Subcutaneous abdominal adipose tissue (tissue), 5 donors: ENCODE data around the gene SLC41A3.

ENCODE experiments used
- H3K27ac ChIP-seq: one replicate; pipeline ENCODE4 v1.7.0; 2013; ENCODE audit warnings: low read depth, mild to moderate bottlenecking, inconsistent platforms, low read length, moderate library complexity
- H3K27me3 ChIP-seq, 5 donors: one replicate each; pipeline ENCODE4 v1.7.0; 2013; ENCODE audit warnings: low read length in 5 of 5, inconsistent platforms in 1 of 5; ENCODE audit not compliant: control insufficient read depth in 5 of 5, insufficient read depth in 4 of 5
- H3K36me3 ChIP-seq, 5 donors: one replicate each; pipeline ENCODE4 v1.7.0; 2013; ENCODE audit warnings: low read length in 5 of 5; ENCODE audit not compliant: control insufficient read depth in 5 of 5, insufficient read depth in 5 of 5
- H3K4me1 ChIP-seq, 5 donors: one replicate each; pipeline ENCODE4 v1.7.0; 2013; ENCODE audit warnings: low read length in 5 of 5, mild to moderate bottlenecking in 3 of 5, moderate library complexity in 1 of 5; ENCODE audit not compliant: control insufficient read depth in 5 of 5, insufficient read depth in 5 of 5
- H3K4me3 ChIP-seq, 5 donors: one replicate each; pipeline ENCODE4 v1.7.0; 2013; ENCODE audit warnings: low read length in 5 of 5, low read depth in 1 of 5
- H3K9ac ChIP-seq, 5 donors: one replicate each; pipeline ENCODE4 v1.7.0; 2013; ENCODE audit warnings: low read length in 5 of 5, mild to moderate bottlenecking in 4 of 5, moderate library complexity in 3 of 5
- H3K9me3 ChIP-seq, 5 donors: one replicate each; pipeline ENCODE4 v1.7.0; 2013; ENCODE audit warnings: low read length in 5 of 5; ENCODE audit not compliant: control insufficient read depth in 5 of 5
- donor health status: healthy.
- donor health status: healthy.
- donor health status: healthy.
- donor health status: healthy.
- donor health status: healthy.

Gene SLC41A3

DNA sequence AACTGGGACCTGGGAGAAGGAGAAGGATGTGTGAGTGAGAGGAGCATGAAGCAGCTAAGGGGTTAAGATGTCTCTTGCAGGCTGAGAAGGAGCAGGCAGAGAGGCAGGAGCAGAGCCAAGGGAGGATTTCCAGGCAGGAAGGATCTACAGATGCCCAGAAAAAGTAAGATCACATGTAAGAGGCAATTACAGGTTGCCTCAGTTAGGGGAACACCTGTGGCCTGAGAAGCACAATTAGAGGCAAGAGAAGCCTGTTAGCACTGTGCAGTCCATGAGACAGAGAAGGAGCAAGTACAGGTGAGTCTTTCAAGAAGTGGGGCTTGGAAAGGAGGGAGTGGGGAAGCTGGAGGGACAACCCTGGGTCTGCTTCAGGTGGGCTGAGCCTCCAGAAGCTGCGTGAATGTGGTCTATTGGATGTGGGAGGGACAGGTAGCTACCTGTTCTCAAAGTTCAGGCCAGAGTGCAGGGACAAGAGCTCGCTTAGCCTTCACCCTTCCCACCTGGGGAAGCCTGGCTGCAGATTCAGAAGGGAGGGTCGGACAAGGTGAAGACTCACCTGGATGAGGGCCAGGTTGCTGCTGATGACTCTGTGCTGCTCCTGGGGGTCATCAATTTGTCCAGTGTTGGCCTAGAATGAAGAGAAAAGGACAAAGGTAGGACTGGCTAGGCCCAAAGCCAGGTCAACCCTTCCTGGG lies 50.7 kb downstream of the SLC41A3 start:
- no peak overlapping the region for H3K27ac ChIP-seq
- peaks cover 0 to 26% (median 20%) of the 10 kb centered on the region in 5 donors for H3K36me3 ChIP-seq
- peaks cover 0 to 4% (median 2%) of the 10 kb centered on the region in 5 donors for H3K9me3 ChIP-seq
- H3K9ac ChIP-seq = no peak overlapping the region
- no peaks in the 10 kb centered on the region for H3K27me3 ChIP-seq
- H3K4me1 ChIP-seq = peaks cover 2 to 11% (median 8%) of the 10 kb centered on the region in 5 donors
- H3K4me3 ChIP-seq = no peak overlapping the region

DNA sequence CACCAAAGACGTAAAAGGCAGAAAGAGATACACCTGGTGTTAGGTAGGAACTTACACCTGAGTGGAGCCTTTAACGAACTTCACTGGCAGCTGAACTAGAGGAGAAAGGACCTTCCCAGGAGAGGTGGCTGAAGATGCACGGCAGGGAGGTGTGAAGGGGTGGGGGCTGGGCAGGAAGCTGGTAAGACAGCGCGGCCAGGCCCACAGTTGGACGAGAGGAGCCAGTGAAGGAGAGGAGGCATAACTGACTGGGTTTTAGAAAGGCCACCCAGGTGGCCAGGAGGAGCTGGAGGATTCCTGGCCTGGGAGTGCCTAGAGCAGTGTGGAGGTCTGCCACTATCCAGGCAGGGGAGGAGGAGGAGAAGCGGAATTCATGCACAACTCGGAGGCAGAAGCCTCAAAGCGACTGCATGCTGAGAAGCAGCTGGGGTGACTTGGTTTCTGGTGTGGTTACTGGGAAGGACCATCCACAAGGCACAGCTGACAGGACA lies 51.9 kb downstream of the SLC41A3 start:
- Histone ChIP-seq H3K9me3 (peaks cover 0 to 8% (median 5%) of the 10 kb centered on the region in 5 donors), H3K36me3 (peaks cover 4 to 26% (median 20%) of the 10 kb centered on the region in 5 donors), H3K27me3 (no peaks in the 10 kb centered on the region)

DNA sequence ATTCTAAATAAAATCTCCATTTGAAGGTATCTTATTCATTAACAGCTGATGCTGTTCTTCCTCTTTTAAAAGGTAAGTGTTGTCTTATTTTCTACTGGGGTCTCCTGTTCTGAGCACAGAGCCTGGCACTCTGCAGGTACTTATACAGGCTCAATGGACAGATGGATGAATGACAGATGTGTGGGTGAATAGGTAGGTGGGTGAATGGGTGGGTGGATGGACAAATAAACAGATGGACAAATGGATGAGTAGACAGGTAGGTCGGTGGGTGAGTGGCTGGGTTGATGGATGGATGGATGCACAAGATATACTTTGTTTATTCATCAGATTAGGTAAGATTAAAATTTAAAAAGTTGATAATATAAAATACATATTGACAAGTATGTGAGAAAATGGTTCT lies 53.5 kb downstream of the SLC41A3 start:
- Histone ChIP-seq H3K27me3 (no peaks in the 10 kb centered on the region), H3K36me3 (peaks cover 4 to 38% (median 28%) of the 10 kb centered on the region in 5 donors), H3K4me1 (peaks cover 2 to 11% (median 8%) of the 10 kb centered on the region in 5 donors), H3K4me3 (no peak overlapping the region), H3K9ac (no peak overlapping the region), H3K9me3 (peaks cover 0 to 8% (median 5%) of the 10 kb centered on the region in 5 donors), H3K27ac (no peak overlapping the region)

More for the DNA sequence above, 51.9 kb downstream of the SLC41A3 start:
- H3K27ac ChIP-seq = no peak overlapping the region
- H3K9ac ChIP-seq = no peak overlapping the region
- H3K4me1 ChIP-seq = peaks cover 2 to 11% (median 8%) of the 10 kb centered on the region in 5 donors
- H3K4me3 ChIP-seq = no peak overlapping the region

DNA sequence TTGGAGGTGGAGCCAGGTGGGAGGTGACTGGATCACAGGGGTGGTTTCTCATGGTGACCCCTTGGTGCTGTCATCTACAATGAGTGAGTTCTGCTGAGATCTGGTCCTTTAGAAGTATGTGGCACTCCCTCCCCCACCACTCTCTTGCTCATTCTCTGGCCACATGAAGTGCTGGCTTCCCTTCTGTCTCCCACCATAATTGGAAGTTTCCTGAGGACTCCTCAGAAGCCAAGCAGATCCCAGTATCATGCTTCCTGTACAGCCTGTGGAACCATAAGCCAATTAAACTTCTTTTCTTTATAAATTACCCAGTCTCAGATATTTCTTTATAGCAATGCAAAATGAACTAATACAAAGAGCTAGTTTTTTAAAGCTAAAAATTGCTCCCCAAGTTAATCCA lies 54.7 kb downstream of the SLC41A3 start:
- peaks cover 4 to 44% (median 34%) of the 10 kb centered on the region in 5 donors for H3K36me3 ChIP-seq

DNA sequence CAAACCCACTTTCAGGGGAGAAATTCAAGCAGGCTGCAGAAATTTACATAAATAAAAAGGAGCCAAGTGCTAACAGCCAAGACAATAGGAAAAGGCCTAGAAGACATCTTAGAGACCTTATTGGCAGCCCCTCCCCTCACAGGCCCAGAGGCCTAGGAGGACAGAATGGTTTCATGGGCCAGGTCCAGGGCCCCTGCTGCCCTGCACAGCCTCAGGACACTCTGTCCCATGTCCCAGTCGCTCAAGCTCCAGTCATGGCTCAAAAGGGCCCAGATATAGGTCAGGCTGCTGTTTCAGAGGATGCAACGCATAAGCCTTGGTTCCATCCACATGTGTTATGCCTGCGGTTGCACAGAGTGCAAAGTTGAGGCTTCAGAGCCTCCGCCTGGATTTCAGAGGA lies 55.8 kb downstream of the SLC41A3 start:
- H3K9me3 ChIP-seq = peaks cover 0 to 8% (median 5%) of the 10 kb centered on the region in 5 donors
- no peak overlapping the region for H3K27ac ChIP-seq
- peaks cover 2 to 11% (median 8%) of the 10 kb centered on the region in 5 donors for H3K4me1 ChIP-seq
- H3K9ac ChIP-seq = no peak overlapping the region
- H3K36me3 ChIP-seq = peaks cover 4 to 47% (median 37%) of the 10 kb centered on the region in 5 donors
- H3K4me3 ChIP-seq = no peak overlapping the region
- no peaks in the 10 kb centered on the region for H3K27me3 ChIP-seq

More for the DNA sequence above, 54.7 kb downstream of the SLC41A3 start:
- no peak overlapping the region for H3K4me3 ChIP-seq
- peaks cover 0 to 8% (median 5%) of the 10 kb centered on the region in 5 donors for H3K9me3 ChIP-seq
- no peak overlapping the region for H3K9ac ChIP-seq
- H3K27ac ChIP-seq = no peak overlapping the region
- no peaks in the 10 kb centered on the region for H3K27me3 ChIP-seq
- peaks cover 2 to 11% (median 8%) of the 10 kb centered on the region in 5 donors for H3K4me1 ChIP-seq

DNA sequence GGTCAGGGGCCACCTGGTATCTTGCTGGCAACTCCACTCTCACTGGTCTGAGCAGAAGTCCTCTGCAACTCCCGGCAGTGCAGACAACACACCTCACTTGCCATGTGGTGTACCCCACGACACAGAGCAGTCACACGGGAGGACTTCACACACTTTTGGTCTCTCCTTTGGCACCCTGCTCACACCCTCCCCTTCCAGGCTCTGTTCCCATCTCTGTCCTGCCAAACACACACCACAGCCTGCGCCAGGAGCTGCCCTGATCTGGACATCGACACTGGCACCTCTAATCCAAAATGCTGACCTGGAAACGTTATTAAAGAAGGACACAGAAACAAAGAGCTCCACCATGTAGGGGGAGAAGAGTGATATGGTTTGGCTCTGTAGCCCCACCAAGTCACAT lies 57.2 kb downstream of the SLC41A3 start:
- Histone ChIP-seq H3K27ac (no peak overlapping the region), H3K4me3 (no peak overlapping the region), H3K9ac (no peak overlapping the region), H3K27me3 (no peaks in the 10 kb centered on the region), H3K4me1 (peaks cover 2 to 10% (median 8%) of the 10 kb centered on the region in 5 donors), H3K9me3 (peaks cover 0 to 8% (median 5%) of the 10 kb centered on the region in 5 donors), H3K36me3 (peaks cover 4 to 49% (median 40%) of the 10 kb centered on the region in 5 donors)

DNA sequence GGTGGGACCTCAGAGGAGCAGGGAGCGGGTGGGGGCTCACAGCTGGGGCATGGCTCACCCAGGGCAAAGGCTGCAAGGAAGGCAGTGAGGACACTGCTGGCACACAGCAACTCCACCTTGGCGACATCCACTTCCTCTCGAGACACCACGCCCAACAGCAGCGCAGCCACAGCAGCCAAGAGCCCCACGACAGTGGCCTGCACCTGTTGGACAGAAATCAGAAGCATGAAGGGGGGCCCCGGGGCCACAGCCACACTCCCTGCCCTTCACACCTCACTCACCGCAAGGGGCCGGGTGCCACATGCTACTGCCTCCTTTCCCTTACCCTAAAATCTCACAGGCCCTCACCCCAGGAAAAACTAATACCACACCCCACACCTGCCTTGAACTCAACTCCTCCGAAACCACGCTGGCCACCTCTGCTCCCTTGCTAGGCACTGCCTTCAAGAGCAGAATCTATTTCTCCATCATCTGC lies 57.6 kb downstream of the SLC41A3 start:
- peaks cover 0 to 6% (median 3%) of the 10 kb centered on the region in 5 donors for H3K4me1 ChIP-seq
- H3K9me3 ChIP-seq = peaks cover 0 to 8% (median 5%) of the 10 kb centered on the region in 5 donors
- no peak overlapping the region for H3K9ac ChIP-seq
- H3K27ac ChIP-seq = no peak overlapping the region
- no peaks in the 10 kb centered on the region for H3K27me3 ChIP-seq
- peaks cover 4 to 47% (median 40%) of the 10 kb centered on the region in 5 donors for H3K36me3 ChIP-seq
- no peak overlapping the region for H3K4me3 ChIP-seq

DNA sequence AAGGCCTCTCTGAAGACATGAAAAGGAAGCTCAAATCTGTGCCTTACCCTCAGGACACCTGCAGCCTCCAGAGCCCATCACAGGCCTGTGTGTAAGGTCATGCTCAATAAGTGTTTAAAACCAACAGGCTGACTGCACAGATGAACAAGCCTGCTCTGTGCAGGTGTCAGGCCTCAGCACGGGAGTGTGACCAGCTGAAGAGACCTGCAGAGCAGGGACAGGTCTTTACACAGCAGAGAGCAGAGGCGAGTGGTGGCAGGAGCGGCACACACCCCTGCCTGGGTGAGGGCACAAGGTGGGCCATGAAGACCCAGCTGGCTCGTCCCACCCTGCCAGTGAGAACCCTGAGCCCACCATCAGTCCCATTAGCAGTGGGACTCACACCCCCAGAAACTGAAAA lies 58.1 kb downstream of the SLC41A3 start:
- Histone ChIP-seq H3K27me3 (no peaks in the 10 kb centered on the region), H3K4me1 (peaks cover 0 to 4% (median 1%) of the 10 kb centered on the region in 5 donors), H3K9me3 (peaks cover 0 to 8% (median 5%) of the 10 kb centered on the region in 5 donors), H3K4me3 (no peak overlapping the region), H3K27ac (no peak overlapping the region), H3K9ac (no peak overlapping the region), H3K36me3 (peaks cover 4 to 50% (median 41%) of the 10 kb centered on the region in 5 donors)

DNA sequence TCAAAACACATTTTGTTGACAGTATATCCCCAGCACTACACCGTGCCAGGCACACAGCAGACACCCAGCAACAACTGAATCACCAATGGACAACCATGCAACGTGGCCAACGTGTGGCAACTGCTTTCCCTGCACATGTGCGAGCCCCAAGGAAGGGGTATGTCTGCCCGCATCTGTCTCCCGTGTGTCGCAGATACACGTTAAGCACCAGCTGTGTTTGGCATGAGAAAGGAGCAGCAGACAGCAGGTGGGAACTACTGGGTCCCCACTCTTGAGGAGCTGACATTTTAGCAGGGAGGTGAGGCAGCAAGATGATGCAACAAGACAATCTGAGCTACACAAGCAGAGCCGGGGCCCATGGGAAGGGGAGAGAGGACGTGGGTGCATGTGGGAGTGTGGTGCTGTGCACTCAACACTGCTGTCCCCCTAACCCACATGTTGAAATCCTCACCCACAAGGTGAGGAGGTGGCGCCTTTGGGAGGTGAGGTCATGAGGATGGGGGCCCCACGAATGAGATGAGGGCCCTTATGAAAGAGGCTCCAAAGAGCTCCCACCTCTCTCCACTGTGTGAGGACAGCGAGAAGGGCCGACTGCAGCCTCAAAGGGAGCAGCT lies 58.7 kb downstream of the SLC41A3 start:
- peaks cover 0 to 4% (median 0%) of the 10 kb centered on the region in 5 donors for H3K4me1 ChIP-seq
- peaks cover 4 to 50% (median 41%) of the 10 kb centered on the region in 5 donors for H3K36me3 ChIP-seq
- peaks cover 0 to 8% (median 5%) of the 10 kb centered on the region in 5 donors for H3K9me3 ChIP-seq
- H3K27me3 ChIP-seq = no peaks in the 10 kb centered on the region
- H3K4me3 ChIP-seq = no peak overlapping the region
- H3K9ac ChIP-seq = no peak overlapping the region
- H3K27ac ChIP-seq = no peak overlapping the region
